ENCODE results near the gene DEFB132. TPM values are rescaled to one million over a fixed set of nuclear protein-coding genes. Genes with fewer than 3 reads are reported as not detected.
A peak's percentile ranks its signal among the peaks of the same experiment; 100 is the strongest.

DEFB132 gene
- total and polyA plus RNA-seq, 2 of the 13 experiments (the other 11 are each of a cell fraction or from before 2014, with no cell fraction given): not detected

DNA sequence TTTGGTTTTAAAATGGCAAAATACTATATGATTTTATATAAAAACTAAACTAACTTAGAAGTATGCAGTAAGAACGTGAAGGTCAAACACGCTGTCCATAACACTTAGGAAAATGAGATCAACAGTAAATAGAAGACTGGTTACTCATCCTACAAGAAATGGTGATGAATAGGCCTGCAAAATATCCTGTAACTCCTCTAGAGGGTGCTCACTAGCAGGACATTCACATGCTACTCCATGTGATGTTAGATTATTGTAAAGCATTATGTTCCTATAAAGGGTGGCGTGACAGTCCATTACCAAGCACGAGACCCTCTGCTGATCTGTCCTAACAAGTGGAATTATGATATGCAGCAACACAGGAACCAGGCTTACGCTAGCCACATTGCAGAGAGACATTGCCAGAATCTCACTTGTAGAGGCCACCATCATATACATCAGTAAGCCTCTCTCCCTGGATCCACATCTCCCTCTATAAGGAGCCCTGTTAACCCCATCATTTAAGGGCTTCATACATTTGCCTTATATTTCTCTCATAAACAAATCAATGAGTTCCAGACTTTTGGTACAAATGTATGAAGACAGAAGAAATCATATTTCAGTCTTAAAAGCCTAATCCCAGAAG is 48.5 kb upstream of the DEFB132 start:
- Histone ChIP-seq H4K20me1 (ENCODE audit: insufficient read depth, low read length) (no peaks in the 10 kb centered on the region), H3K4me1 (ENCODE audit: insufficient read depth, low read length) (no peaks in the 10 kb centered on the region), H3K79me2 (ENCODE audit: insufficient read depth, low read length) (no peaks in the 10 kb centered on the region), H3K27me3 (ENCODE audit: control insufficient read depth in 1 of 2, insufficient read depth in 2 of 2, low read length in 2 of 2) (peaks cover 1 to 27% of the 10 kb centered on the region in 2 experiments; a peak in 4 of 5 replicates), H3K36me3 (replicated peaks in 1 of 2; ENCODE audit: control insufficient read depth in 1 of 2, insufficient read depth in 2 of 2, low read length in 2 of 2) (no peaks in the 10 kb centered on the region), H3K9ac (ENCODE audit: insufficient read depth, low read depth, low read length) (no peak overlapping the region), H3K9me3 (ENCODE audit: low read length) (no peaks in the 10 kb centered on the region), H3K27ac (ENCODE audit: extremely low read length, insufficient read depth, low read length) (no peak overlapping the region), H3K4me3 (replicated peaks in 1 of 3; ENCODE audit: insufficient read depth in 1 of 3, low read depth in 2 of 3, low read length in 3 of 3) (no peak overlapping the region), H2AFZ (ENCODE audit: low read length) (no peak overlapping the region), H3K4me2 (ENCODE audit: low read depth, low read length) (no peak overlapping the region)
- DNase-seq (ENCODE audit: low spot score) (peak; percentile 64), FAIRE-seq (peak; percentile 12), ATAC-seq (peak; percentile 92)
- in situ Hi-C loops (cut with HindIII; ENCODE audit: extremely low pct_ligation_motif_present, low pct_unique_long_range_greater_than_20kb): no loop called here
- POLR2A ChIA-PET: no interaction called here
- CTCF ChIA-PET (ENCODE audit: low intra/inter-chr PET ratio, low total read pairs): interaction anchor here (0.7 to 2.1 kb wide), 3 partner anchors 11 to 121 kb away, joined by 4 to 19 read pairs (median 8); no protein-coding TSS in a partner anchor
- intact Hi-C loops (cut with micrococcal nuclease; ENCODE audit: unreplicated experiment): loop anchor here (1.0 to 2.0 kb wide), 2 partner anchors 58 to 121 kb away; no protein-coding TSS in a partner anchor
- WGBS (ENCODE audit: low lambda C conversion rate): 3% methylated on average over 5 of the region's 5 CpGs
- no TSS peak for BruUV-seq (replicated peaks)
- TF ChIP-seq SMAD1 (CRISPR knock-in tag; IDR thresholded peaks at IDR 0.05; ENCODE audit: borderline replicate concordance, low read depth) (no peak), SNRNP70 (IDR thresholded peaks at IDR 0.05; ENCODE audit: low read depth, low read length) (no peak), ZNF30 (CRISPR knock-in tag; IDR thresholded peaks at IDR 0.05) (no peak), ZBTB42 (CRISPR knock-in tag; IDR thresholded peaks at IDR 0.05) (no peak), ZNF382 (CRISPR knock-in tag; IDR thresholded peaks at IDR 0.05; ENCODE audit: borderline replicate concordance) (no peak), NR2F6 (IDR thresholded peaks at IDR 0.05) (no peak), NR2F6 (CRISPR knock-in tag; IDR thresholded peaks at IDR 0.05) (no peak), AKAP8 (CRISPR knock-in tag; IDR thresholded peaks at IDR 0.05) (no peak), NRL (CRISPR knock-in tag; IDR thresholded peaks at IDR 0.05; ENCODE audit: borderline replicate concordance) (no peak), ZNF709 (CRISPR knock-in tag; IDR thresholded peaks at IDR 0.05) (no peak), REL (CRISPR knock-in tag; conservative IDR thresholded peaks at IDR 0.05) (0 out of 2 replicates have a peak, but pooled peaks have one; percentile 24), TCF7L2 (IDR thresholded peaks at IDR 0.05; ENCODE audit: low read depth, low read length) (no peak), NCOA2 (CRISPR knock-in tag; IDR thresholded peaks at IDR 0.05) (no peak), MTF1 (CRISPR knock-in tag; IDR thresholded peaks at IDR 0.05) (no peak), ZFX (CRISPR knock-in tag; IDR thresholded peaks at IDR 0.05; ENCODE audit: low read depth) (no peak), FOXC1 (CRISPR knock-in tag; IDR thresholded peaks at IDR 0.05; ENCODE audit: borderline replicate concordance) (no peak), NFIB (CRISPR knock-in tag; IDR thresholded peaks at IDR 0.05; ENCODE audit: borderline replicate concordance) (no peak), ISL2 (CRISPR knock-in tag; IDR thresholded peaks at IDR 0.05) (no peak), SIX1 (CRISPR knock-in tag; IDR thresholded peaks at IDR 0.05; ENCODE audit: borderline replicate concordance) (no peak), IRF2 (CRISPR knock-in tag; IDR thresholded peaks at IDR 0.05) (no peak), ZFP90 (CRISPR knock-in tag; IDR thresholded peaks at IDR 0.05; ENCODE audit: borderline replicate concordance) (no peak)
- TF ChIP-seq, protein P1, sequence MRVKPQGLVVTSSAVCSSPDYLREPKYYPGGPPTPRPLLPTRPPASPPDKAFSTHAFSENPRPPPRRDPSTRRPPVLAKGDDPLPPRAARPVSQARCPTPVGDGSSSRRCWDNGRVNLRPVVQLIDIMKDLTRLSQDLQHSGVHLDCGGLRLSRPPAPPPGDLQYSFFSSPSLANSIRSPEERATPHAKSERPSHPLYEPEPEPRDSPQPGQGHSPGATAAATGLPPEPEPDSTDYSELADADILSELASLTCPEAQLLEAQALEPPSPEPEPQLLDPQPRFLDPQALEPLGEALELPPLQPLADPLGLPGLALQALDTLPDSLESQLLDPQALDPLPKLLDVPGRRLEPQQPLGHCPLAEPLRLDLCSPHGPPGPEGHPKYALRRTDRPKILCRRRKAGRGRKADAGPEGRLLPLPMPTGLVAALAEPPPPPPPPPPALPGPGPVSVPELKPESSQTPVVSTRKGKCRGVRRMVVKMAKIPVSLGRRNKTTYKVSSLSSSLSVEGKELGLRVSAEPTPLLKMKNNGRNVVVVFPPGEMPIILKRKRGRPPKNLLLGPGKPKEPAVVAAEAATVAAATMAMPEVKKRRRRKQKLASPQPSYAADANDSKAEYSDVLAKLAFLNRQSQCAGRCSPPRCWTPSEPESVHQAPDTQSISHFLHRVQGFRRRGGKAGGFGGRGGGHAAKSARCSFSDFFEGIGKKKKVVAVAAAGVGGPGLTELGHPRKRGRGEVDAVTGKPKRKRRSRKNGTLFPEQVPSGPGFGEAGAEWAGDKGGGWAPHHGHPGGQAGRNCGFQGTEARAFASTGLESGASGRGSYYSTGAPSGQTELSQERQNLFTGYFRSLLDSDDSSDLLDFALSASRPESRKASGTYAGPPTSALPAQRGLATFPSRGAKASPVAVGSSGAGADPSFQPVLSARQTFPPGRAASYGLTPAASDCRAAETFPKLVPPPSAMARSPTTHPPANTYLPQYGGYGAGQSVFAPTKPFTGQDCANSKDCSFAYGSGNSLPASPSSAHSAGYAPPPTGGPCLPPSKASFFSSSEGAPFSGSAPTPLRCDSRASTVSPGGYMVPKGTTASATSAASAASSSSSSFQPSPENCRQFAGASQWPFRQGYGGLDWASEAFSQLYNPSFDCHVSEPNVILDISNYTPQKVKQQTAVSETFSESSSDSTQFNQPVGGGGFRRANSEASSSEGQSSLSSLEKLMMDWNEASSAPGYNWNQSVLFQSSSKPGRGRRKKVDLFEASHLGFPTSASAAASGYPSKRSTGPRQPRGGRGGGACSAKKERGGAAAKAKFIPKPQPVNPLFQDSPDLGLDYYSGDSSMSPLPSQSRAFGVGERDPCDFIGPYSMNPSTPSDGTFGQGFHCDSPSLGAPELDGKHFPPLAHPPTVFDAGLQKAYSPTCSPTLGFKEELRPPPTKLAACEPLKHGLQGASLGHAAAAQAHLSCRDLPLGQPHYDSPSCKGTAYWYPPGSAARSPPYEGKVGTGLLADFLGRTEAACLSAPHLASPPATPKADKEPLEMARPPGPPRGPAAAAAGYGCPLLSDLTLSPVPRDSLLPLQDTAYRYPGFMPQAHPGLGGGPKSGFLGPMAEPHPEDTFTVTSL (CRISPR knock-in tag; IDR thresholded peaks at IDR 0.05; ENCODE audit: borderline replicate concordance): no peak

All from HepG2 (cell line).